Measurements from ENCODE around the gene MFSD11.
"Not testable (repeated sequence)": the region's sequence is repeated elsewhere in the genome, so short reads cannot be mapped to it uniquely, and the experiment has no call there.

MFSD11 gene

GRCh38 chr17:76727745-76728456 lies 10.0 kb upstream of the MFSD11 start:
- DNase-seq, result no peak

- not testable (repeated sequence) for DNase-seq
Measured at GRCh38 chr17:76731800-76732733, 5.9 kb upstream of the MFSD11 start.

GRCh38 chr17:76732734-76733617 lies 4.9 kb upstream of the MFSD11 start:
- no peak for DNase-seq

- no peak for DNase-seq
Measured at GRCh38 chr17:76733618-76733957, 4.3 kb upstream of the MFSD11 start.

GRCh38 chr17:76734080-76734840 lies 3.7 kb upstream of the MFSD11 start:
- DNase-seq, result no peak

DNA sequence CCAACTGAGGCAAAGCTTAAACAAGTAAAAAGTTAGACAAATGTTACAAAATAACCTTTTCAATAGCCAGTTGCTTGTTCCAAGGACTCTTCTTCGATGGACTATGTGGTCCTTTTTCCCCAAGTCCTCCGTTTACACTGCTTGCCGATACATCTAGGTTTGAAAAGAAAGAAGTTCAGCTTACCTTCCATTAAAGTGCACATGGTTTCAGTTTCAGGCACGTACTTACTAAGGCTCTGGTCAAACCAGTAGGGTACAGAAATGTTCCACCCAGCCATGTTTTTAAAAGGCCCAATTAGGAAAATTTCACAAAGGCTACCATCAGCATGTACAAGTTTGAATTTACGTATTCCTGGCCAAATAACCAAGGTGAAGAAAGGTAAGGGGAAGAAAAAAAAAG lies 2.9 kb upstream of the MFSD11 start:
- DNase-seq, result no peak

DNA sequence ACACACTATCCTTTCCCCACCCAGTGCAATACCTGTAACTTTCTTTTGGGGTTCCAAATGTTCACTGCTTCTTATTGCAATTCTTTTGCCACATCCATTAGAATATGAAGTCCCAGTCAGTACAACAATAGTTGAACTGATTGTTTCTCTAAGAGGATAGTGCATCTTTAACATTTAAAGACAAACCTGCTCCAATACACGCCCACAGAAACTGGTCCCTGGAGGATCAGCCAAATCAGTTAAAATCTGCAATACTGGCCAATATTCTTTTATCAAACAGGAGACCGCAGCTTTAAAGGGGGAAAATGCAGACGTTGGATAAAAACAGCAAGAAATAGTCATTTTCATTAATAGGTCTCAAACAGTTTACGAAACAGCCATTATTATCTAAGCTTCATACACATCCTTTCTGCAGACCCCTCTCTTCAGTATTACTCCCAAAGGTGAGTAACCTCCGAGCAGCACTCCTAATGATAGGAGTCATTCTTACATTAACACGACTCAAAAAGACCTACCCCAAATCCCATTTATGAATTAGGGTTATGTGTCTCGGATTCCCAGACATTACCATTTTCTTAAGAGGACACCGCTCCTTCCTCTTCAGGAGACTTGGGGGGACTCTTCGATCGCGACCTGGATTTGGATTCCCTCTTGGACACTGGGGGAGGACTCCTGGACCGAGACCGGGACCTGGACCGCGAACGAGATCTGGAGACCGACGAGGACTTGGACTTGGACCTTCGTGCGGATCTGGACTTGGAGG lies 2.2 kb upstream of the MFSD11 start:
- no peak for DNase-seq

DNA sequence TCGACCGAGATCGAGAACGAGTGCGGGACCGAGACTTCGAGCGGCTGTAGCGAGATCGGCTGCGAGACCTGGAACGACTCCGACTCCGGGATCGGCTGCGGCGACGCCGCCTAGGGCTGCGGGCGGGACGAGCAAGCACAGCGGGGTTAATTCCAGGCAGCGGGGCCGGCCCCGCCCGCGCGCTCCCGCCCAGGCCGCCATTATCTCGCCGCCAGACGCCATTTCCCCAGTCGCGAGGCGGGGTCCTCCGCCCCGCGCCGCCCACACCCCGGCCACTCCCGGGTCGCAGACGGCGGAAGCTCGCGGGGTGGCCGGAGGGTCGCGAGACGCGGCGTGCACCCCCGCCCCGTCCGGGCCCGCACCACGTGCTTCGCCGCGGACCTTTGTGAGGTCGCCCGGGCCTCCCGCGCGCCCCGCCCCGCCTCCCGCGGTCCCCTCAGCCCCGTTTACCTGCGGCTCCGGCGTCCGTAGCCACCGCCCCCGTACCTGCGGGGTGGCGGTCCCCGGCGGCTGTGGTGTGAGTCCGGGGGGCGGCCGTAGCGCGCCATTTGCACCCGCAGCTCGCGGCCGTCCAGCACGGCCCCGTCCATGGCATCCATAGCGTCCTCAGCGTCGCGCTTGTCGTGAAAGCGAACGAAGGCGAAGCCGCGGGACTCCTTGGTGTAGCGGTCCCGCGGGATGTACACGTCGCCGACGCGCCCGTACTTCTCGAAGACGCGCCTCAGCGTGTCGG lies 1.4 kb upstream of the MFSD11 start:
- peak; percentile 64 to 72 for DNase-seq

DNA sequence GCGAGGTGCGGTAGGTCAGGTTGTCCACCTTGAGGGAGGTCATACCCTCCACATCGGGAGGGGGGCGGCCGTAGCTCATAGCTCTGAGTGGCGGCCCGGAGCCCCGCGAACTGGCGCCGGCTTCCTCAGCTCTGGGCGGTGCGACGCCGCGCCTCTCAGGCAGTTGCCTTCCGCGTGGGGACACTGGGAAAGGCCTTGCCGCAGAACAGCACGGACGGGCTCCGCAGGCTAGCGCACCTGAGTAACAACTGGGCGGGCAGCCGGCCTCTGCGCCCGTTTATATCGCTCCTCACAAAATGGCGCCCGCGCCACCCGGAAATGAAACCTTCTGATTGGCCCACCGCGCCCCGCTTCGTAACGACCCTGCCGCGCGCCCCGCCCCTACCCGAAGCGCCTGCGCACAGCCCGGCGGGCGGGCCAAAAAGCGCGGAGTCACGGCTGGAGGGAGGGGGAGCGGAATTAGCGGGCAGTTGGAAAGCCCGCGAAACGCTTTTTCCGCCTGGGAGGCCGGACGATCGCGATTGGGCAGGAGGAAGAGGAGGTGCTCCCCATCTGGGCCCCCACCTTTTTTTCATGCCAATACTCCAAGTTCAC lies 740 bp upstream of the MFSD11 start, which contains the start of gene SRSF2:
TSS of gene SRSF2 (minus strand) at position 250 of the 594 bp plus-strand sequence. CDS start at position 79, 171 bp downstream.
- DNase-seq, result peak; percentile 98

GRCh38 chr17:76738468-76738850 lies 540 bp downstream of the MFSD11 start:
- no peak for DNase-seq

DNA sequence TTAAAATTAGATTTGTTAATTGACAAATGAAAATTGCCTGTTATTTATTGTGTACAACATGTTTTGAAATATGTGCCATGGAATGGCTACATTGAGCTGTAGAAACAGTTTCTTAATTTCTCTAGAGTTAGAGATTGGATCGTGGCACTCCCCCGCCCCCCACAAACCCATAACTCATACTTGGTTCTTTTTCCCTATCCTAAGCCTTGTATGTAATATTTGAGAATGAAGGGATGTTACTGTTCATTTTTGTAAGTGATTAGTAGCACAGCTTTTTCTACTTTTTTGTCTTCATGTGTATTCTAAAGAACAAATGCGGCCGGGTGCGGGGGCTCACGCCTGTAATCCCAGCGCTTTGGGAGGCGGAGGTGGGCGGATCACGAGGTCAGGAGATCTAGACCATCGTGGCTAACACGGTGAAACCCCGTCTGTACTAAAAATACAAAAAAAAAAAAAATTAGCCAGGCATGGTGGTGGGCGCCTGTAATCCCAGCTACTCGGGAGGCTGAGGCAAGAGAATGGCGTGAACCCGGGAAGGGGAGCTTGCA lies 1.7 kb downstream of the MFSD11 start:
- DNase-seq, result not testable (repeated sequence)

DNA sequence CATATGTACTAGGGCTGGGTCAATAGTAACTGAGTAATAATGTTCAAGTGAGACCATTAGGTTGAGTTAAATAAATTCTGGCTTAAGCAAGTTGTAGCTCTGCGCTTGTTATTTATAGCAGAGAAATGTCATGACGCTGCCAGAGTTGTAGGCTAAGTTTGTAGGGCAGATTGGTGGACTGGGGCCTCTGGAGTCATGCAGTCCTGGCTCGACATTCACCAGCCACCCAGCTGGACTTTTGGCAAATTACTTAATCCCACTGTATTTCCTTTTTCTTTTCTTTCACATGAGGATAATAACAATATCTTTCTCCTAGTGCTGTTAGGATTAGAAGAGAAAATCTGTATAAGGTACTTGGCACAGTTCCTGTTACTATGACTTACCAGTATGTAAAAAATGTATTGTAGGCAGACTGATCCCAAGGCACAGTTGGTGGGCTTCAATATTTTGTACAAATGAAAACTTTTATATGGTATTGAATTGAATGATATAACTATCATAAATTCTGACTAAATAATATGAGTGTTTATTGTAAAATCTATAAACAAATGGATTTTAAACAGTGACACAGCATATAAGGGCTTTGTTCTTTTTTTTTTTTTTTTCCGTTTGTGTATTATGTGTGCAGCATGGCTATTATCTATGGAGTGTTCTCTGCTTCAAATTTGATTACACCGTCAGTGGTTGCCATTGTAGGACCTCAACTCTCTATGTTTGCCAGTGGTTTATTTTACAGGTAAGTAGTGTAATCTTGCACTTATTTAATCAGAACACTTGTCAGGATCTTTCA lies 2.6 kb downstream of the MFSD11 start:
- no peak for DNase-seq

DNA sequence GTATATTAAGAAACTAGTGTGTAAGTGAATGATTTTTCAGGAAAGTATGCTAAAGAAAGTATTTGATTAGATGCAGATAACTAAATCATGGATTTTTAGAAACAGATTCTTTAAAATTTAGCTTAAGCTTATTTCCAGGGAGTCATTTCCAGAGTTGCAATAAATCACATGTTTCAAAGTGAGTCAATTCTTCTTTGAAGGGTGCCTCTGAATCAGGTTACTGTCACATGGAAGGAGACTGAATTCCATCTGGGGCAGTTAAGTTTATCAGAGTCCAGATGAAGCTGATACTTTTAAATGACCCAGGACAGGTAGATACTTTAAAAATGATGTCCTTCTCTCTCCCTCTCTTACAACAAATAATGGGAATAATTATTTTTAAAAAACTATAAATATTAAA lies 5.0 kb downstream of the MFSD11 start:
- no peak for DNase-seq

- DNase-seq, result no peak
Measured at GRCh38 chr17:76744747-76745146, 6.8 kb downstream of the MFSD11 start.

- not testable (repeated sequence) for DNase-seq
Measured at GRCh38 chr17:76745785-76746184, 7.9 kb downstream of the MFSD11 start.

GRCh38 chr17:76747716-76748363 lies 9.9 kb downstream of the MFSD11 start:
- DNase-seq, result no peak

DNA sequence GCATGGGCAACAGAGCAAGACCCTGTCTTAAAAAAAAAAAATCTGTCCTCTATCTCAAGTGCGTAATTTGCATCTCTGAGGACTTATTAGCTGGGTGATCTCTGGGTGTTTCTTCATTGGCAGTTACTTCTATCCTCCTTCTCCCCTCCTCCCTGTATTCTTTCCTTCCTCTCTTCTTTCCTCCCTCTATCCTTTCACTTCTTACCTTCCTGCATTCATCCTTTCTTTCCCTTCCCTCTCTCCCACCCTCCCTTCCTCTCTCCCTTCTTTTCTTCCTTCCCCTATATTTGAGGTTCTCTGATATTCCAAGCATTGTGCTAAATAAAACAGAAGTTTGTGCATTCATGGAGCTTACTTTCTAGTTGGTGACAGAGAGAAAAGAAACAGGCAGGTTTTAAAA lies 10.7 kb downstream of the MFSD11 start:
- no peak for DNase-seq

GRCh38 chr17:76751416-76751993 lies 13.6 kb downstream of the MFSD11 start:
- DNase-seq, result no peak

Data from activated CD4-positive, alpha-beta T cell treated with anti-CD3 and anti-CD28 coated beads for 4 hours (primary cell).